Naive thymus-derived CD4-positive, alpha-beta T cell (primary cell): ENCODE results near the gene ACTR1B. TPM values are rescaled to one million over a fixed set of nuclear protein-coding genes. Genes with fewer than 3 reads are reported as not detected.
"Not testable (repeated sequence)": the region's sequence is repeated elsewhere in the genome, so short reads cannot be mapped to it uniquely, and the experiment has no call there.

Experiments
- ATAC-seq: fragments of 150-1000 bp; cut with Tn5 transposase; 2 replicates; pipeline ENCODE4 v1.10.0; 2021; ENCODE audit warnings: mild to moderate bottlenecking, moderate library complexity
- CTCF ChIA-PET: fragments of 350-600 bp; sonication (Branson Sonifier 250); formaldehyde crosslinking; loops from one replicate; lab custom pipeline; 2021; ENCODE audit warnings: antibody characterized with exemption; lab: Charles Lee
- POLR2A ChIA-PET: fragments of 350-600 bp; sonication (Branson Sonifier 250); formaldehyde crosslinking; loops from one replicate; lab custom pipeline; 2021; ENCODE audit warnings: antibody characterized with exemption, inconsistent platforms; lab: Charles Lee
- DNase-seq, 9 donors: peaks; one replicate each; pipeline versions ENCODE4 v3.0.0 to v3.0.0-alpha.2; 2020 to 2022; ENCODE audit warnings: mixed read lengths in 1 of 9
- H3K27ac ChIP-seq: one replicate; pipeline ENCODE4 v1.7.0; 2013; ENCODE audit warnings: mild to moderate bottlenecking, low read depth, low read length, moderate library complexity
- H3K27me3 ChIP-seq, 2 donors: one replicate each; pipeline ENCODE4 v1.7.0; 2013; ENCODE audit warnings: low read length in 2 of 2, mild to moderate bottlenecking in 2 of 2, moderate library complexity in 2 of 2; ENCODE audit not compliant: control insufficient read depth in 2 of 2, insufficient read depth in 2 of 2
- H3K36me3 ChIP-seq, 3 experiments: 1 replicate in 2 of 3; 2 replicates in 1 of 3; pipeline ENCODE4 v1.7.0; 2013; ENCODE audit warnings: low read length in 3 of 3, mild to moderate bottlenecking in 3 of 3, moderate library complexity in 1 of 3; ENCODE audit not compliant: insufficient read depth in 3 of 3, control insufficient read depth in 2 of 3
- H3K4me1 ChIP-seq, 2 donors: one replicate each; pipeline ENCODE4 v1.7.0; 2013; ENCODE audit warnings: low read length in 2 of 2, mild to moderate bottlenecking in 2 of 2, moderate library complexity in 1 of 2; ENCODE audit not compliant: control insufficient read depth in 2 of 2, insufficient read depth in 2 of 2
- H3K4me3 ChIP-seq: 2 replicates; pipeline ENCODE4 v1.7.0; 2013; ENCODE audit warnings: mild to moderate bottlenecking, low read length
- H3K9me3 ChIP-seq, 3 experiments: 1 replicate in 2 of 3; 2 replicates in 1 of 3; pipeline ENCODE4 v1.7.0; 2013; ENCODE audit warnings: low read length in 3 of 3; ENCODE audit not compliant: control insufficient read depth in 2 of 3
- H3K27ac Mint-ChIP-seq, 9 donors: one replicate each; pipeline ENCODE4 v1.8.0; 2020 to 2022; ENCODE audit warnings: mixed read lengths in 9 of 9, mild to moderate bottlenecking in 8 of 9, moderate library complexity in 5 of 9, inconsistent platforms in 2 of 9
- H3K27me3 Mint-ChIP-seq, 5 donors: one replicate each; pipeline ENCODE4 v1.8.0; 2021 to 2022; ENCODE audit warnings: mixed read lengths in 5 of 5, mild to moderate bottlenecking in 1 of 5
- H3K36me3 Mint-ChIP-seq, 5 donors: one replicate each; pipeline ENCODE4 v1.8.0; 2020 to 2022; ENCODE audit warnings: mixed read lengths in 5 of 5, mild to moderate bottlenecking in 3 of 5, inconsistent platforms in 1 of 5
- H3K4me1 Mint-ChIP-seq, 7 donors: one replicate each; pipeline ENCODE4 v1.8.0; 2020 to 2022; ENCODE audit warnings: mixed read lengths in 7 of 7, mild to moderate bottlenecking in 3 of 7, inconsistent platforms in 1 of 7
- H3K4me3 Mint-ChIP-seq, 10 donors: one replicate each; pipeline ENCODE4 v1.8.0; 2020 to 2022; ENCODE audit warnings: mild to moderate bottlenecking in 10 of 10, mixed read lengths in 10 of 10, moderate library complexity in 6 of 10, inconsistent platforms in 2 of 10
- H3K9me3 Mint-ChIP-seq, 11 donors: one replicate each; pipeline ENCODE4 v1.8.0; 2020 to 2022; ENCODE audit warnings: mixed read lengths in 11 of 11, mild to moderate bottlenecking in 4 of 11, inconsistent platforms in 1 of 11, moderate library complexity in 1 of 11
- intact Hi-C, 2 donors: fragments of 100-400 bp; cut with micrococcal nuclease; formaldehyde crosslinking; loops; one replicate each; pipeline ENCODE4 v1.15.1; 2023
- polyA plus RNA-seq, 2 donors: library from polyadenylated mRNA; unstranded; fragments of 300-500 nt; fragmentation: Illumina TruSeq; gene quantifications; one replicate each; pipeline ENCODE4 v1.2.3, GENCODE V29; 2021
- total RNA-seq, 6 experiments: library from RNA in 5 of 6; stranded (reverse) in 5 of 6; gene quantifications; 1 replicate in 5 of 6; 2 replicates in 1 of 6; pipeline ENCODE4 v1.2.3 and lab custom pipeline; 2021 to 2026

The ACTR1B gene
- total and polyA plus RNA-seq, 7 experiments from 2014 or later, result 13.2 to 95.5 (median 89.1) TPM

DNA sequence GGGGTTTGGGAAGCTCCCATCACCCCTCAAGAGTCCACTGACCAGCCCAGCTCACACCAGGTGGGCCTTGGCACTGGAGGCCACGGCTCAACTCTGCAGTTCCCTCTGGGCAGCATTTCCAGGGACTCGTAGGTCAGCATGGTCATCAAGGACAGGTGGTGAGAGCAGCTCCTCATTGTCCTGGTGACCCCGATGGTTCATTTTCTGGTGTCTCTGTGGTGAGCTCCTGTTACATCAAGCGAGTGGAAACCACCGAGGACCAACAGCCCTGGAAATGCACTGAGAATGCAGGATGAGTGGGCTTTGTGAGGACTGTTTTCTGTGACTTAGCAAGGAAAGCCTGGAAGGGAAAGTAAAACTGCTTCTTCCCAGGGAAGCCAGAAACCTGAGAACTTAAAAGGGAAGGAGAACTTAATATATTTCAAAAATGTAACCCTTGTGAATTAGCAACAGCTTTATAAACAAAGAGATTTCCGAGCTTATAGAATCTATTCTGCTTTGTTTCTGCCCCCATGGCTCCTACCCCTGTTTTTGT lies 8.8 kb upstream of the ACTR1B start:
- H3K9me3 ChIP-seq, ATAC-seq, intact Hi-C loops, H3K9me3 Mint-ChIP-seq, DNase-seq, H3K36me3 Mint-ChIP-seq, H3K36me3 ChIP-seq, H3K4me3 ChIP-seq, H3K27me3 ChIP-seq, H3K27ac ChIP-seq, H3K27me3 Mint-ChIP-seq, H3K4me1 ChIP-seq: not testable (repeated sequence)
- Mint-ChIP-seq H3K4me1 (peaks cover 0 to 25% (median 0%) of the 10 kb centered on the region in 7 donors), H3K4me3 (peak overlapping the region in 1 of 10 donors; percentile 12), H3K27ac (peak overlapping the region in 1 of 9 donors; percentile 75)
- ChIA-PET POLR2A (interaction anchor here (1.0 kb wide), 2 partner anchors 9 to 18 kb away, joined by 3 read pairs; partner anchors contain the start of gene ACTR1B), CTCF (interaction anchor here (1.1 kb wide), 1 partner anchor 25 kb away, joined by 5 read pairs; no protein-coding TSS in a partner anchor)

DNA sequence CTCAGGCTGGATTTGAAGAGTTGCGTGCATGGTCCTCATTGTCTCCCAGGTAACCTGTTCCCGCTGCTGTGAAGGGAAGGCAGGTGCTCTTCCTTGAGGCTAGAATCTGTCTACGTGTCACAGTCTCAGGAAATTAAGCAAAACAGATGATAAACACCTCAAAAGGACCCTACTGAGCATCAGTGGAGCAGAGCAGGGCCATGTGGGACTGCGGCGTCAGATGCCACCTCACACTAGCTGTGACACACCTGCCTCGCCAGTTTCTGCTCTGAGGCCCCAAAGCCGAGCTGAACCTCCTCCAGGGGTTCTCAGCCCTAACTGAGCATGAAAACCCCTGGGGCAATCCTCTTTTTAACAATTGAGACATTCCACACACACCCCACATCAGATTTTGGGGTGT lies 7.7 kb upstream of the ACTR1B start:
- ChIA-PET POLR2A (no interaction called here), CTCF (no interaction called here)
- Mint-ChIP-seq H3K27me3 (peaks cover 0 to 9% (median 0%) of the 10 kb centered on the region in 5 donors), H3K27ac (no peak overlapping the region), H3K9me3 (no peaks in the 10 kb centered on the region), H3K4me1 (peaks cover 0 to 23% (median 4%) of the 10 kb centered on the region in 7 donors), H3K36me3 (peaks cover 0 to 3% (median 0%) of the 10 kb centered on the region in 5 donors), H3K4me3 (no peak overlapping the region)
- no peaks in the 10 kb centered on the region for H3K9me3 ChIP-seq
- no peak for ATAC-seq
- intact Hi-C loops, result no loop called here
- no peaks in the 10 kb centered on the region for H3K27me3 ChIP-seq
- no peak for DNase-seq
- H3K4me1 ChIP-seq, result no peaks in the 10 kb centered on the region
- H3K36me3 ChIP-seq, result no peaks in the 10 kb centered on the region
- no peak overlapping the region for H3K4me3 ChIP-seq
- no peak overlapping the region for H3K27ac ChIP-seq

DNA sequence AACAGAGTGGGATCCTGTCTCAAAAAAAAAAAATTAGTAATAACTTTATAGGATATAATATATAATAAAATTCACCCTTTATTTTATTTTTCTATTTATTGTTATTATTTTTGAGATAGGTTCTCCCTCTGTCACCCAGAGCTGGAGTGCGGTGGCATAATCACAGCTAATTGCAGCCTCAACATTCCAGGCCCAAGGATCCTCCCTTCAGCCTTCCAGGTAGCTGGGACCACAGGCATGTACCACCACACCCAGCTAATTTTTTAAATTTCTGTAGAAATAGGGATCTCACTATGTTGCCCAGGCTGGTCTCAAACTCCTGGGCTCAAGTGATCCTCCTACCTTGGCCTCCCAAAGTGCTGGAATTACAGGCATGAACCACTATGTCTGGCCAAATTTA lies 6.6 kb upstream of the ACTR1B start:
- H3K27ac Mint-ChIP-seq, result no peak overlapping the region
- POLR2A ChIA-PET, result interaction anchor here (0.5 to 1.1 kb wide), 2 partner anchors 15 to 26 kb away, joined by 3 to 5 read pairs; no protein-coding TSS in a partner anchor
- peaks cover 0 to 20% (median 4%) of the 10 kb centered on the region in 7 donors for H3K4me1 Mint-ChIP-seq
- intact Hi-C loops, result no loop called here
- peaks cover 0 to 9% (median 0%) of the 10 kb centered on the region in 5 donors for H3K27me3 Mint-ChIP-seq
- Histone ChIP-seq H3K9me3 (no peaks in the 10 kb centered on the region), H3K27me3 (no peaks in the 10 kb centered on the region), H3K36me3 (no peaks in the 10 kb centered on the region), H3K27ac (no peak overlapping the region), H3K4me3 (no peak overlapping the region), H3K4me1 (no peaks in the 10 kb centered on the region)
- no peaks in the 10 kb centered on the region for H3K9me3 Mint-ChIP-seq
- CTCF ChIA-PET, result no interaction called here
- DNase-seq (no peak), ATAC-seq (no peak)
- peaks cover 0 to 3% (median 0%) of the 10 kb centered on the region in 5 donors for H3K36me3 Mint-ChIP-seq
- H3K4me3 Mint-ChIP-seq, result no peak overlapping the region

DNA sequence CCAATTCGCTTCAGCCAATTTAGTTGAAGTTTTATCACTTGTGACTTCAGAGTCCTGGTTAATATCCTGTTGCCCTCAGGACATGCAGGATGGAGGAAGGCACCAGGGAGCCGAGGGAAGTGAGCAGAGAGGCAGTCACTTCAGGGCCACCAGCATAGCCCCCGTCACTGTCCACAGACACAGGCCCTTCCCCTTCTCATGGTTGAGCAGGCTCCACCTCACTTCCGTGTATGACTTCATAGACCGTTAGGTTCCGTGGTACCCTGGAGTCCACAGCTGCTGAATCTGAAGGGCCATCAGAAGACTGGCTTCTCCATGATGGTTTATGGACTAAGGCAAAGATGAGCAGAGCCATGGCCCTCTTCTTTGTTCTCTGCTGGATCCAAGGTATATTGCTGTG lies 5.6 kb upstream of the ACTR1B start, which contains the start of gene C2orf92:
TSS of gene C2orf92 (plus strand) at position 266 of the 400 bp plus-strand sequence. CDS start at position 342, 76 bp downstream.
- Histone ChIP-seq H3K27ac (no peak within 1 kb of the TSS), H3K4me1 (peaks cover 6 to 7% of the 10 kb centered on the region in 2 donors), H3K9me3 (no peaks in the 10 kb centered on the region), H3K36me3 (no peaks in the 10 kb centered on the region), H3K4me3 (no peak within 1 kb of the TSS), H3K27me3 (no peaks in the 10 kb centered on the region)
- Mint-ChIP-seq H3K9me3 (no peaks in the 10 kb centered on the region), H3K27ac (no peak within 1 kb of the TSS), H3K4me3 (no peak within 1 kb of the TSS), H3K4me1 (peaks cover 2 to 25% (median 11%) of the 10 kb centered on the region in 7 donors), H3K36me3 (peaks cover 0 to 3% (median 0%) of the 10 kb centered on the region in 5 donors), H3K27me3 (peaks cover 0 to 9% (median 0%) of the 10 kb centered on the region in 5 donors)
- ATAC-seq (no peak), DNase-seq (no peak)
- intact Hi-C loops, result loop anchor here in 1 of 2 donors (10.0 kb wide), 1 partner anchor 1485 kb away; the partner anchor contains the start of genes LIPT1 and TSGA10
- POLR2A ChIA-PET, result interaction anchor here (0.6 kb wide), 1 partner anchor 1037 kb away, joined by 3 read pairs; no protein-coding TSS in a partner anchor
- CTCF ChIA-PET, result no interaction called here

DNA sequence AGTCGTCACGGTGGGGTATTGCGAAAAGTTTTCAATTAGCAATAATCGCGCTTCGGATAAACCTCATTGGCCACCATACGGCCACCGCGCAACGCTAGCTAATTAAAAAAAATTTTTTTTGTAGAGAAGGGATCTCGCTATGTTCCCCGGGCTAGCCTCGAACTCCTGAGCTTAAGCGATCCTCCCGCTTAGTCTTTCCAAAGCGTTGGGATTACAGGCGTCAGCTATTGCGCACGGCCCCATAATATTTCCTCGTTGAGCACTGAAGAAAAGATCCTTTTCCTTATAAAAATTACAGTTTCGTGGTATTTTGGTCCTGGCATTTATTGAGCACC lies 759 bp upstream of the ACTR1B start:
- POLR2A ChIA-PET, result interaction anchor here (0.6 to 8.2 kb wide), 9 partner anchors 8 to 80 kb away, joined by 3 to 162 read pairs (median 5); partner anchors contain the start of genes ANKRD36B, COX5B and ZAP70
- CTCF ChIA-PET, result interaction anchor here (0.6 to 2.6 kb wide), 8 partner anchors 11 to 74 kb away, joined by 3 to 13 read pairs (median 4); no protein-coding TSS in a partner anchor

DNA sequence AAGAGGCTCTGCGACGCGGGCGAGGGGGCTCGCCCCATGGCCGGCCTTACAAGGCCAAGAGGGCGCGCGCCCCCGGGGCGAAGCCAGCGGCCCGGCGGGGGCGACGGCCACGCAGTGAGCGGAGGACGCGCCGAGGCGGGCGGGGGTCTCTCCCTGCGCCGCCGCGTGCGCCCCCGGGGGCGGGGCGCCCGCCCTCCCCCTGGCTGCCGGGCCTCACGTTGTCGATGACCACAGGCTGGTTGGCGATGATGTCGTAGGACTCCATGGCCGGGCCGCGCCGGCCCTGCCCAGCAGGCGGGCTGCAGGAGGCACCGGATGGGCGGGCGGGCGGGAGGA lies 250 bp downstream of the ACTR1B start:
- H3K4me3 Mint-ChIP-seq, result peak overlapping the region; percentile 92 to 99 (median 96)
- peaks cover 0 to 6% (median 0%) of the 10 kb centered on the region in 5 donors for H3K36me3 Mint-ChIP-seq
- H3K27ac Mint-ChIP-seq, result peak overlapping the region in 7 of 9 donors; percentile 96 to 98 (median 97)
- peak overlapping the region; percentile 89 for H3K4me3 ChIP-seq
- H3K27ac ChIP-seq, result peak overlapping the region; percentile 98
- peaks cover 0 to 22% (median 6%) of the 10 kb centered on the region in 3 experiments for H3K36me3 ChIP-seq
- intact Hi-C loops, result loop anchor here (5.0 to 10.0 kb wide), 6 partner anchors 334 to 1674 kb away; partner anchors contain the start of genes COA5 (in 1 of the 2), EIF5B (in 1 of the 2), KANSL3 (in 1 of the 2) and LIPT1 (in 1 of the 2)
- peaks cover 16 to 25% of the 10 kb centered on the region in 2 donors for H3K4me1 ChIP-seq
- H3K4me1 Mint-ChIP-seq, result peaks cover 15 to 48% (median 36%) of the 10 kb centered on the region in 7 donors
- H3K27me3 Mint-ChIP-seq, result no peaks in the 10 kb centered on the region
- H3K27me3 ChIP-seq, result no peaks in the 10 kb centered on the region
- no peak for ATAC-seq
- ChIA-PET POLR2A (interaction anchor here (0.6 to 8.2 kb wide), 9 partner anchors 9 to 923 kb away, joined by 3 to 162 read pairs (median 3); partner anchors contain the start of genes ANKRD36B, COX5B and ZAP70), CTCF (interaction anchor here (0.6 to 2.6 kb wide), 5 partner anchors 34 to 73 kb away, joined by 4 to 13 read pairs (median 5); partner anchors contain the start of gene ZAP70)
- H3K9me3 Mint-ChIP-seq, result no peaks in the 10 kb centered on the region
- DNase-seq, result no peak
- H3K9me3 ChIP-seq, result no peaks in the 10 kb centered on the region

More for the DNA sequence above, 759 bp upstream of the ACTR1B start:
- Histone ChIP-seq H3K36me3 (peaks cover 0 to 12% (median 0%) of the 10 kb centered on the region in 3 experiments), H3K9me3 (no peaks in the 10 kb centered on the region), H3K27ac (peak overlapping the region; percentile 98), H3K4me3 (peak overlapping the region; percentile 81), H3K27me3 (no peaks in the 10 kb centered on the region), H3K4me1 (peaks cover 16 to 25% of the 10 kb centered on the region in 2 donors)
- H3K4me3 Mint-ChIP-seq, result peak overlapping the region; percentile 86 to 98 (median 95)
- no peaks in the 10 kb centered on the region for H3K27me3 Mint-ChIP-seq
- peaks cover 0 to 6% (median 0%) of the 10 kb centered on the region in 5 donors for H3K36me3 Mint-ChIP-seq
- ATAC-seq (no peak), DNase-seq (no peak)
- H3K27ac Mint-ChIP-seq, result peak overlapping the region; percentile 95 to 99 (median 98)
- H3K4me1 Mint-ChIP-seq, result peaks cover 15 to 48% (median 35%) of the 10 kb centered on the region in 7 donors
- intact Hi-C loops, result loop anchor here (1.0 to 10.0 kb wide), 14 partner anchors 18 to 1826 kb away; partner anchors contain the start of genes EIF5B (in 2 of the 2), TXNDC9 (in 2 of the 2), COA5 (in 1 of the 2) and KANSL3 (in 1 of the 2)
- no peaks in the 10 kb centered on the region for H3K9me3 Mint-ChIP-seq
